BLaER1 treated with 17β-estradiol and CSF1 and Interleukin-3, amounts not matched to agents 10 nM and 100 nM (cell line): Measurements from ENCODE around the gene KCNA5.

Source experiments
- H3K27ac ChIP-seq, 11 experiments: shearing (Covaris generic); formaldehyde crosslinking; 2 replicates each; pipeline ENCODE4 v1.8.1; 2022
- H3K27me3 ChIP-seq, 11 experiments: shearing (Covaris generic); formaldehyde crosslinking; 2 replicates each; pipeline ENCODE4 v1.8.1; 2022
- H3K36me3 ChIP-seq, 11 experiments: shearing (Covaris generic); formaldehyde crosslinking; 2 replicates each; pipeline ENCODE4 v1.8.1; 2022
- H3K4me1 ChIP-seq, 10 experiments: shearing (Covaris generic); formaldehyde crosslinking; 2 replicates each; pipeline ENCODE4 v1.8.1; 2022
- H3K4me2 ChIP-seq, 11 experiments: shearing (Covaris generic); formaldehyde crosslinking; 2 replicates each; pipeline ENCODE4 v1.8.1; 2022
- H3K4me3 ChIP-seq, 10 experiments: shearing (Covaris generic); formaldehyde crosslinking; 2 replicates each; pipeline ENCODE4 v1.8.1; 2022
- H3K9ac ChIP-seq, 11 experiments: shearing (Covaris generic); formaldehyde crosslinking; 2 replicates each; pipeline ENCODE4 v1.8.1; 2022
- H3K9me3 ChIP-seq, 11 experiments: shearing (Covaris generic); formaldehyde crosslinking; replicated peaks in 1 of 11; 2 replicates each; pipeline ENCODE4 v1.8.1; 2022
- H4K20me1 ChIP-seq, 11 experiments: shearing (Covaris generic); formaldehyde crosslinking; 2 replicates each; pipeline ENCODE4 v1.8.1; 2022
- Cebpa-rat ChIP-seq, 11 experiments: shearing (Covaris generic); IDR thresholded peaks; 2 replicates each; pipeline ENCODE4 v1.8.1; 2022

Gene KCNA5

DNA sequence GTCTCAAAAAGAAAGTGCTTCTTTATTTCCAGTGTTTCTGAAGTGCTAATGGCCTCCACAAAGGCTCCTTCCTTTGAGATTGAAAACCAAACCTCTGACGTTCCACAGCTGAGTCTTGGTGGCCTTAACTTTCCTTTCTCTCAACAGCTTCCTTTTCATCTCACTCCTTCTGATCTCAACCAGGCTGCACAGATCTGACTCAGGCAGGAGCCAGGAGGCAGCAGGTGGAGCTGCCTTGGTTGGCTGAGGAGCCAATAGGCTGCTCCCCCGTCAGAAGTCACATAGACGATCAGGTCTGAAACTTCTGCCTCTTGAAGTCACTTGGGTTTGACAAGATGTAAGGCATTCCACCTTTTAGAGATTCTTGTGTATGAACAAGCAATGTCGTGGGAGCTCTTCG lies 9.1 kb upstream of the KCNA5 start:
- no peak for TF ChIP-seq Cebpa-rat (IDR thresholded peaks at IDR 0.05)
- no peak overlapping the region for H3K9ac ChIP-seq
- H3K4me3 ChIP-seq, result no peak overlapping the region
- H3K27me3 ChIP-seq, result no peaks in the 10 kb centered on the region
- H4K20me1 ChIP-seq, result no peaks in the 10 kb centered on the region
- H3K4me2 ChIP-seq, result peak overlapping the region in 6 of 11 experiments; percentile 6 to 41 (median 10); a peak in 1 of 22 replicates
- peaks cover 0 to 15% (median 10%) of the 10 kb centered on the region in 10 experiments; a peak in 10 of 20 replicates for H3K4me1 ChIP-seq
- peaks cover 0 to 16% (median 10%) of the 10 kb centered on the region in 11 experiments; a peak in 7 of 22 replicates for H3K9me3 ChIP-seq
- no peak overlapping the region for H3K27ac ChIP-seq
- H3K36me3 ChIP-seq, result no peaks in the 10 kb centered on the region

DNA sequence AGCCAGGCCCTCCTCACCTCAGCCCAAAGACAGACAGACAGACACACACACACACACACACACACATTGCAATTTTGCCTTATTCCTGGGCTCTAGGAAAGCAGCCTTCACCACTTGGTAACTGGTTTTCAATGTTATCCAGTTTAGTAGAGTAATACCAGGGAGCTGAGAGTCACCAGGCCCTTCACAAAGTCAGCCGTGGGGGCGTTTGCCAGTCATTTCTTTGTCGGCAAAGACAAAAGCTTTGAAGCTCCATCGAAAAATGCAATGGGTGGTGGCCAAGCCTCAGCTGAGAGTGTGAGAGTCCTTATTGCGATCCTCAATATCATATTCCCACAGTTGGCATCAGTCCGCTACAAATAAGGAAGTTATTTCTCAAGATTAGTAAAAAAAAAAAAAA lies 8.1 kb upstream of the KCNA5 start:
- H3K4me3 ChIP-seq, result no peak overlapping the region
- H3K27me3 ChIP-seq, result no peaks in the 10 kb centered on the region
- no peaks in the 10 kb centered on the region for H4K20me1 ChIP-seq
- H3K4me2 ChIP-seq, result no peak overlapping the region
- H3K36me3 ChIP-seq, result no peaks in the 10 kb centered on the region
- H3K9me3 ChIP-seq, result peaks cover 0 to 16% (median 10%) of the 10 kb centered on the region in 11 experiments; a peak in 7 of 22 replicates
- no peak for TF ChIP-seq Cebpa-rat (IDR thresholded peaks at IDR 0.05)
- peaks cover 0 to 25% (median 16%) of the 10 kb centered on the region in 10 experiments; a peak in 13 of 20 replicates for H3K4me1 ChIP-seq
- H3K9ac ChIP-seq, result no peak overlapping the region
- H3K27ac ChIP-seq, result no peak overlapping the region

DNA sequence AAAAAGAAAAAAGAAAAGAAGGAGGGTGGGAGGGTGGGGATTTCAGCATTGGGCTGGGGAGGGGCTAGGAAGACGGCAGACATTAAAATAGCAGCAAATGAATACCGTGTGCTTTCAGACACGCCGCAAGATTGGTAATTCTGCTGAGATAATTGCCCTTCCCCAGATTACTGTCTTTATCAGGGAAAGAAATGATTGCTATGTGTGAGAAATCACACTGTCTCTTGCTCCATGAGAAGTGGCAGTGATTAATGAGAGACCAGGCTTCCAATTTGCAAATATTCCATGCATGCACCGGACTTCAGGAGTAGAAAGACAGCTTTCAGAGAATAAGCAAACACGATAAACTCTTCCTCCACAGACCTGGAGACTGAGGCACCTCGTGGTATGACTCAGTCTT lies 7.6 kb upstream of the KCNA5 start:
- Histone ChIP-seq H3K4me1 (peaks cover 0 to 30% (median 20%) of the 10 kb centered on the region in 10 experiments; a peak in 14 of 20 replicates), H3K27ac (no peak overlapping the region), H3K4me3 (no peak overlapping the region), H3K27me3 (no peaks in the 10 kb centered on the region), H4K20me1 (no peaks in the 10 kb centered on the region), H3K9me3 (peaks cover 0 to 13% (median 7%) of the 10 kb centered on the region in 11 experiments; a peak in 7 of 22 replicates), H3K4me2 (no peak overlapping the region), H3K9ac (no peak overlapping the region), H3K36me3 (no peaks in the 10 kb centered on the region)
- TF ChIP-seq Cebpa-rat (IDR thresholded peaks at IDR 0.05), result no peak

DNA sequence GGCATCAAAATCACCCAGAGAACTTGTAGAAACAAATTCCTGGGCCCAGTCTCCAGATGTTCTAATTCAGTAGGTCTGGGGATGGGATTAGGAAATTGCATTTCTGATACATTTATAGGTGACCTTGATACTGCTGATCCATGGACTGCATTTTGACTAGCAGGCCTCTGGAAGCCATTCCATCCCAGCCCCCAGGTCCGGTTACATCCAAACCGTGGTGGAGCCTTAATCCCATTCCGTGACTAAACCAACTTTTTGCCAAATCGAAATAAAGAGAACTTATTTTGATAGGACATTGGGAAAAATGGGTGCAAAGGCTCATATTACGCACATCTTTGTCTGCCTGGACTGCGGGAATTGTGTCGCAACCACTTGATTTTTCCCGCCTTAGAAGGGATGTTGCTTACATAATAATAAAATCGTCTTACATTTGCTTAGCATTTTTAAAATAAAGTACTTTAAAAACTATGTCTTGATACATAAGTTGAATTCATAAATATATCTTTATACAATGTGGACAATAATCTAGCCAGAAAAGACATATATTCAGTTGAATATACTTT lies 5.8 kb upstream of the KCNA5 start:
- peak in 2 of 11 experiments; percentile 14 to 39; a peak in 1 of 22 replicates for TF ChIP-seq Cebpa-rat (IDR thresholded peaks at IDR 0.05)
- Histone ChIP-seq H3K27ac (no peak overlapping the region), H3K27me3 (peaks cover 0 to 18% (median 0%) of the 10 kb centered on the region in 11 experiments; a peak in 7 of 22 replicates), H3K4me2 (no peak overlapping the region), H3K4me3 (no peak overlapping the region), H4K20me1 (peaks cover 0 to 5% (median 0%) of the 10 kb centered on the region in 11 experiments; a peak in 2 of 22 replicates), H3K36me3 (no peaks in the 10 kb centered on the region), H3K4me1 (peaks cover 0 to 48% (median 38%) of the 10 kb centered on the region in 10 experiments; a peak in 15 of 20 replicates), H3K9me3 (no peaks in the 10 kb centered on the region), H3K9ac (no peak overlapping the region)

DNA sequence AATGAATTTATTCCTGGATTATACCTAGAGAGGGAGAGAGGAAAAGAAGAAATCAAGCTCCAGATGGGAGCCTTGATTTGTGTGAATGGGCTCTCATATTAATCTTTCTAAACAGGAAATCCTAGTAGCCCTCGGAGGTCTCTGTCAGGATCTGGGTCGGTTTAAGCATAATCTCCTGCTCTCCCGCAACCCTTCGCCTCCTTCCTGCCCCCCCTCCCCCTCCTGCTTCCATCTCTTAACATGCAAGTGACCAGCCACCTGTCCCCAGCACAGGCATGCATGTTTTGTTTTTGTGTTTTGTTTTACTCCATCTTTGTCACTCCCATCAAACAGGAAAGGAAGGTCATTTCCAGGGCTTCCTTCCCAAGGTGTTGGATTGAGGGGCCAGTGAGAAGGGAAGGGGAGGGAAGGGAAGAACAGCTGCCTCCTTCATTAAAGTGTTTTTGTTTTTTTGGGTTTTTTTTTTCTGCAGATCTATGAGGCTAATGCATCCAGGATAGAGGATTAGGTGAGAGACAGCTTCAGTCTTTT lies 4.8 kb upstream of the KCNA5 start:
- H3K9ac ChIP-seq, result no peak overlapping the region
- no peaks in the 10 kb centered on the region for H3K36me3 ChIP-seq
- H4K20me1 ChIP-seq, result peaks cover 0 to 5% (median 0%) of the 10 kb centered on the region in 11 experiments; a peak in 2 of 22 replicates
- TF ChIP-seq Cebpa-rat (IDR thresholded peaks at IDR 0.05), result no peak
- no peak overlapping the region for H3K4me3 ChIP-seq
- peaks cover 6 to 56% (median 45%) of the 10 kb centered on the region in 10 experiments; a peak in 19 of 20 replicates for H3K4me1 ChIP-seq
- peaks cover 0 to 27% (median 0%) of the 10 kb centered on the region in 11 experiments; a peak in 9 of 22 replicates for H3K27me3 ChIP-seq
- no peaks in the 10 kb centered on the region for H3K9me3 ChIP-seq
- H3K27ac ChIP-seq, result no peak overlapping the region
- H3K4me2 ChIP-seq, result peak overlapping the region in 3 of 11 experiments; percentile 14 to 30 (median 17); a peak in 4 of 22 replicates

DNA sequence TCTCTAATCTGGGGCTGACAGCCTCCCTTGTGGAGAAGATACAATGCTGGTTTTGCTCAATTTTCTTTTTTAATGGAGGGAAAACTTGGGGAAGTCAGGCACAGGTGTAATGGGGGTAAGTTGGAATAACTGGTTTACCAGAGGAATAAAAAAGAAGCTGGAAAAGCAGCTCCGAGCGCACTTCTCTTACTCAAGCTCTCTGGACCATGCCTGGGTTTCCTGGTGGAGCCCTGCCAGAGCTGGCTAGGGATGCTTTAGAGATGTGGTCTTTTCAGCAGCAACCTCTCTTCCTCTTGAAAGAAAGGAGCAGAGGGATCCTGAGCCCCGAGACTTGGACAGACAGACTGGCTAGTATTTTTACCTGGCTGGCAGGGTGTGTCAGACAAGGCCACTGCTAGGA lies 3.9 kb upstream of the KCNA5 start:
- Histone ChIP-seq H3K4me2 (peak overlapping the region in 4 of 11 experiments; percentile 10 to 97 (median 92); a peak in 5 of 22 replicates), H3K36me3 (no peaks in the 10 kb centered on the region), H3K9me3 (peaks cover 0 to 7% (median 6%) of the 10 kb centered on the region in 11 experiments; a peak in 12 of 22 replicates), H4K20me1 (peaks cover 0 to 8% (median 0%) of the 10 kb centered on the region in 11 experiments; a peak in 2 of 22 replicates), H3K4me1 (peaks cover 12 to 57% (median 45%) of the 10 kb centered on the region in 10 experiments; a peak in 19 of 20 replicates), H3K9ac (no peak overlapping the region), H3K4me3 (no peak overlapping the region), H3K27ac (no peak overlapping the region), H3K27me3 (peaks cover 0 to 37% (median 0%) of the 10 kb centered on the region in 11 experiments; a peak in 9 of 22 replicates)
- no peak for TF ChIP-seq Cebpa-rat (IDR thresholded peaks at IDR 0.05)

DNA sequence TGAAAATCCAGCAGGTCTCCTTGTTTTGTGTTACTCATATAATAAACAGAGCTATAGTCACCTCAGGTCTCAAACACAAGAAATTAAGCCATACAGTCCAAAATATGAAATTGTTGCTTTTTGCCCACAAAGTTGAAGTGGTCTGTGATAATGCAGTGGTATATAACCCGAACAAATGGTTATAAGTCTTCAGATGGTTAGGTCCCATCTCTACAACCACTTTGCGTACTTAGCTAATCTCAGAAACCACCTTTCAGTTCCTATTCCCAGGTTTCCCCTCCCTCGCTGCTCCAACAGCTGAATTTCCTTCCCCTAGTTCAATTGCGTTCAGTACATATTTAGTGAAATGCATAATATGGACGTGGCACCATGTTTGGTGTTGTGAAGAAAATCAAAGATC lies 3.3 kb upstream of the KCNA5 start:
- H3K9me3 ChIP-seq, result peaks cover 0 to 13% (median 9%) of the 10 kb centered on the region in 11 experiments; a peak in 12 of 22 replicates
- H3K9ac ChIP-seq, result no peak overlapping the region
- H3K36me3 ChIP-seq, result no peaks in the 10 kb centered on the region
- no peak for TF ChIP-seq Cebpa-rat (IDR thresholded peaks at IDR 0.05)
- no peak overlapping the region for H3K27ac ChIP-seq
- peaks cover 0 to 9% (median 0%) of the 10 kb centered on the region in 11 experiments; a peak in 2 of 22 replicates for H4K20me1 ChIP-seq
- H3K4me3 ChIP-seq, result no peak overlapping the region
- H3K4me2 ChIP-seq, result peak overlapping the region in 7 of 11 experiments; percentile 5 to 97 (median 81); a peak in 9 of 22 replicates
- H3K4me1 ChIP-seq, result peaks cover 12 to 58% (median 45%) of the 10 kb centered on the region in 10 experiments; a peak in 19 of 20 replicates
- peaks cover 0 to 38% (median 0%) of the 10 kb centered on the region in 11 experiments; a peak in 9 of 22 replicates for H3K27me3 ChIP-seq

DNA sequence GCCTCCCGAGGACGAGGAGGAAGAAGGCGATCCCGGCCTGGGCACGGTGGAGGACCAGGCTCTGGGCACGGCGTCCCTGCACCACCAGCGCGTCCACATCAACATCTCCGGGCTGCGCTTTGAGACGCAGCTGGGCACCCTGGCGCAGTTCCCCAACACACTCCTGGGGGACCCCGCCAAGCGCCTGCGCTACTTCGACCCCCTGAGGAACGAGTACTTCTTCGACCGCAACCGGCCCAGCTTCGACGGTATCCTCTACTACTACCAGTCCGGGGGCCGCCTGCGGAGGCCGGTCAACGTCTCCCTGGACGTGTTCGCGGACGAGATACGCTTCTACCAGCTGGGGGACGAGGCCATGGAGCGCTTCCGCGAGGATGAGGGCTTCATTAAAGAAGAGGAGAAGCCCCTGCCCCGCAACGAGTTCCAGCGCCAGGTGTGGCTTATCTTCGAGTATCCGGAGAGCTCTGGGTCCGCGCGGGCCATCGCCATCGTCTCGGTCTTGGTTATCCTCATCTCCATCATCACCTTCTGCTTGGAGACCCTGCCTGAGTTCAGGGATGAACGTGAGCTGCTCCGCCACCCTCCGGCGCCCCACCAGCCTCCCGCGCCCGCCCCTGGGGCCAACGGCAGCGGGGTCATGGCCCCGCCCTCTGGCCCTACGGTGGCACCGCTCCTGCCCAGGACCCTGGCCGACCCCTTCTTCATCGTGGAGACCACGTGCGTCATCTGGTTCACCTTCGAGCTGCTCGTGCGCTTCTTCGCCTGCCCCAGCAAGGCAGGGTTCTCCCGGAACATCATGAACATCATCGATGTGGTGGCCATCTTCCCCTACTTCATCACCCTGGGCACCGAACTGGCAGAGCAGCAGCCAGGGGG lies 979 bp downstream of the KCNA5 start:
- peak overlapping the region in 5 of 11 experiments; percentile 45 to 72 (median 71); a peak in 8 of 22 replicates for H3K9ac ChIP-seq
- H4K20me1 ChIP-seq, result peaks cover 0 to 14% (median 0%) of the 10 kb centered on the region in 11 experiments; a peak in 2 of 22 replicates
- H3K36me3 ChIP-seq, result no peaks in the 10 kb centered on the region
- H3K27ac ChIP-seq, result peak overlapping the region in 6 of 11 experiments; percentile 38 to 71 (median 58); a peak in 10 of 22 replicates
- H3K4me2 ChIP-seq, result peak overlapping the region; percentile 78 to 99 (median 93)
- peaks cover 0 to 17% (median 9%) of the 10 kb centered on the region in 11 experiments; a peak in 13 of 22 replicates for H3K9me3 ChIP-seq
- no peak for TF ChIP-seq Cebpa-rat (IDR thresholded peaks at IDR 0.05)
- H3K4me1 ChIP-seq, result peaks cover 12 to 93% (median 85%) of the 10 kb centered on the region in 10 experiments; a peak in 19 of 20 replicates
- peaks cover 0 to 73% (median 0%) of the 10 kb centered on the region in 11 experiments; a peak in 9 of 22 replicates for H3K27me3 ChIP-seq
- peak overlapping the region; percentile 39 to 65 (median 53); a peak in 13 of 20 replicates for H3K4me3 ChIP-seq
